DND-41 (cell line): Measurements from ENCODE around the gene JPH3.

Experiments
- ATAC-seq: fragments of 200-7000 bp; cut with Tn5 transposase; 3 replicates; pipeline ENCODE4 v1.9.1; 2021; ENCODE audit warnings: low read depth; ENCODE audit not compliant: insufficient read depth
- DNase-seq: peaks from one replicate; pipeline ENCODE4 v3.0.0-alpha.2; 2020
- H2AFZ ChIP-seq: 2 replicates; pipeline ENCODE4 v1.6.0; 2012; ENCODE audit warnings: low read depth, low read length
- H3K27ac ChIP-seq: 2 replicates; pipeline ENCODE4 v1.5.1; 2012; ENCODE audit warnings: low read length, inconsistent platforms
- H3K27me3 ChIP-seq: fragments of 200-600 bp; sonication (generic); 2 replicates; pipeline ENCODE4 v1.6.0; 2012; ENCODE audit warnings: low read length, mild to moderate bottlenecking, inconsistent platforms; ENCODE audit not compliant: insufficient read depth, poor library complexity
- H3K36me3 ChIP-seq: 2 replicates; pipeline ENCODE4 v1.5.1; 2012; ENCODE audit warnings: low read length, inconsistent platforms; ENCODE audit not compliant: insufficient read depth
- H3K4me1 ChIP-seq: 2 replicates; pipeline ENCODE4 v1.5.1; 2012; ENCODE audit warnings: mild to moderate bottlenecking, low read length; ENCODE audit not compliant: insufficient read depth
- H3K4me2 ChIP-seq: 2 replicates; pipeline ENCODE4 v1.6.0; 2012; ENCODE audit warnings: mild to moderate bottlenecking, moderate library complexity, low read length, inconsistent platforms; ENCODE audit not compliant: insufficient read depth
- H3K4me3 ChIP-seq, 2 experiments: fragments of 200-600 bp in 1 of 2; shearing (Covaris generic) in 1 of 2; 2 replicates each; pipeline ENCODE4 v1.5.1; 2012 to 2016; ENCODE audit warnings: inconsistent platforms in 2 of 2, low read length in 2 of 2, mild to moderate bottlenecking in 2 of 2, low read depth in 1 of 2, moderate library complexity in 1 of 2
- H3K79me2 ChIP-seq: 2 replicates; pipeline ENCODE4 v1.6.0; 2012; ENCODE audit warnings: low read length, inconsistent platforms; ENCODE audit not compliant: insufficient read depth
- H3K9ac ChIP-seq: 2 replicates; pipeline ENCODE4 v1.6.0; 2012; ENCODE audit warnings: low read depth, mild to moderate bottlenecking, inconsistent platforms, low read length, moderate library complexity
- H3K9me3 ChIP-seq: 2 replicates; pipeline ENCODE4 v1.5.1; 2012; ENCODE audit warnings: low read length, moderate library complexity, mild to moderate bottlenecking, inconsistent platforms; ENCODE audit not compliant: insufficient read depth, severe bottlenecking
- H4K20me1 ChIP-seq: 2 replicates; pipeline ENCODE4 v1.6.0; 2012; ENCODE audit warnings: low read length; ENCODE audit not compliant: insufficient read depth
- EZH2 ChIP-seq: IDR thresholded peaks from 3 replicates; pipeline ENCODE4 v1.6.1; 2012; ENCODE audit warnings: borderline replicate concordance, low read depth, mild to moderate bottlenecking, moderate library complexity, low read length, inconsistent platforms; ENCODE audit not compliant: severe bottlenecking
- TF ChIP-seq, protein P1 (sequence below): IDR thresholded peaks from 2 replicates; pipeline ENCODE4 v1.5.1; 2012; ENCODE audit warnings: borderline replicate concordance, low read length, moderate library complexity, mild to moderate bottlenecking; ENCODE audit not compliant: poor library complexity, severe bottlenecking; ENCODE audit errors: extremely low read depth

Gene JPH3

GRCh38 chr16:87625241-87625797 lies 23.0 kb downstream of the JPH3 start:
- Histone ChIP-seq H4K20me1 (peaks cover 2% of the 10 kb centered on the region; the same call in 1 of the 2 replicates), H3K36me3 (no peaks in the 10 kb centered on the region), H3K4me2 (no peak overlapping the region), H2AFZ (no peak overlapping the region), H3K27me3 (no peaks in the 10 kb centered on the region), H3K9ac (no peak overlapping the region), H3K4me3 (no peak overlapping the region), H3K79me2 (no peaks in the 10 kb centered on the region), H3K27ac (no peak overlapping the region), H3K9me3 (no peaks in the 10 kb centered on the region), H3K4me1 (no peaks in the 10 kb centered on the region)
- DNase-seq: no peak
- no peak for TF ChIP-seq EZH2
- TF ChIP-seq, protein P1, sequence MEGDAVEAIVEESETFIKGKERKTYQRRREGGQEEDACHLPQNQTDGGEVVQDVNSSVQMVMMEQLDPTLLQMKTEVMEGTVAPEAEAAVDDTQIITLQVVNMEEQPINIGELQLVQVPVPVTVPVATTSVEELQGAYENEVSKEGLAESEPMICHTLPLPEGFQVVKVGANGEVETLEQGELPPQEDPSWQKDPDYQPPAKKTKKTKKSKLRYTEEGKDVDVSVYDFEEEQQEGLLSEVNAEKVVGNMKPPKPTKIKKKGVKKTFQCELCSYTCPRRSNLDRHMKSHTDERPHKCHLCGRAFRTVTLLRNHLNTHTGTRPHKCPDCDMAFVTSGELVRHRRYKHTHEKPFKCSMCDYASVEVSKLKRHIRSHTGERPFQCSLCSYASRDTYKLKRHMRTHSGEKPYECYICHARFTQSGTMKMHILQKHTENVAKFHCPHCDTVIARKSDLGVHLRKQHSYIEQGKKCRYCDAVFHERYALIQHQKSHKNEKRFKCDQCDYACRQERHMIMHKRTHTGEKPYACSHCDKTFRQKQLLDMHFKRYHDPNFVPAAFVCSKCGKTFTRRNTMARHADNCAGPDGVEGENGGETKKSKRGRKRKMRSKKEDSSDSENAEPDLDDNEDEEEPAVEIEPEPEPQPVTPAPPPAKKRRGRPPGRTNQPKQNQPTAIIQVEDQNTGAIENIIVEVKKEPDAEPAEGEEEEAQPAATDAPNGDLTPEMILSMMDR: no peak
- no peak for ATAC-seq

- H2AFZ ChIP-seq: no peak overlapping the region
- peaks cover 6% of the 10 kb centered on the region for H3K9me3 ChIP-seq
- H4K20me1 ChIP-seq: peaks cover 2% of the 10 kb centered on the region; the same call in 1 of the 2 replicates
- H3K4me1 ChIP-seq: no peaks in the 10 kb centered on the region
- no peak overlapping the region for H3K4me3 ChIP-seq
- no peaks in the 10 kb centered on the region for H3K79me2 ChIP-seq
- no peaks in the 10 kb centered on the region for H3K36me3 ChIP-seq
- no peak overlapping the region for H3K4me2 ChIP-seq
- no peak for TF ChIP-seq EZH2
- TF ChIP-seq, protein P1: no peak
- no peak for DNase-seq
- H3K27ac ChIP-seq: no peak overlapping the region
- no peak overlapping the region for H3K9ac ChIP-seq
- H3K27me3 ChIP-seq: no peaks in the 10 kb centered on the region
- no peak for ATAC-seq
Observed at GRCh38 chr16:87626401-87626800, 24.1 kb downstream of the JPH3 start.

DNA sequence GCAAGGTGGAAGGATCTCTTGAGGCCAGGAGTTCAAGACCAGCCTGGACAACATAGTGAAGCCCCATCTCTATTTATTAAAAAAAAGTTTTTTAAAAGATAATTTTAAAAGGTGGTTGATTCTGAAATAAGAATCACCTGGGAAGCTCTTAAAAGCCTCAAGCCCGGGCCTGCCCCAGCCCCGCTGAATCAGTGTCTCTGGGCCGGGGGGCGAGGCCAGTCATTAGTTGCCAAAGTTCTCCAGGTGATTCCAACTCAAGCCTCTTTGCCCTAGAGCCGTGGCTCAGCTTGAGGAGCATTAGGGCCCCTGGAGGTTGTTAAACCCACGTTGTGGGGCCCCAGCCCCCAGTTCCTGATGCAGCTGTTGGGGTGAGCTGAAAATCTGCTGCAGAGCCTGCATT lies 24.6 kb downstream of the JPH3 start:
- H3K9ac ChIP-seq: no peak overlapping the region
- DNase-seq (no peak), ATAC-seq (no peak)
- no peak overlapping the region for H3K4me2 ChIP-seq
- peaks cover 6% of the 10 kb centered on the region for H3K9me3 ChIP-seq
- no peaks in the 10 kb centered on the region for H3K79me2 ChIP-seq
- no peak overlapping the region for H2AFZ ChIP-seq
- no peaks in the 10 kb centered on the region for H3K36me3 ChIP-seq
- no peak overlapping the region for H3K4me3 ChIP-seq
- H3K4me1 ChIP-seq: no peaks in the 10 kb centered on the region
- H4K20me1 ChIP-seq: peaks cover 2% of the 10 kb centered on the region; the same call in 1 of the 2 replicates
- TF ChIP-seq, protein P1: no peak
- no peak for TF ChIP-seq EZH2
- H3K27ac ChIP-seq: no peak overlapping the region
- no peaks in the 10 kb centered on the region for H3K27me3 ChIP-seq
